HFF-Myc (cell line): Measurements from ENCODE around the gene CSGALNACT2.
A peak's percentile ranks its signal among the peaks of the same experiment; 100 is the strongest.

ENCODE experiments used
- DNase-seq: peaks from one replicate; pipeline ENCODE4 v3.0.0-alpha.2; 2011; ENCODE audit warnings: low read depth; ENCODE audit errors: extremely low read depth
- H3K4me3 ChIP-seq: replicated peaks from 2 replicates; pipeline ENCODE4 v1.5.1; 2011; ENCODE audit warnings: low read depth, mild to moderate bottlenecking, control low read depth, low read length
- TF ChIP-seq, protein P1 (sequence below): IDR thresholded peaks from 2 replicates; pipeline ENCODE4 v1.5.1; 2012; ENCODE audit warnings: mild to moderate bottlenecking, low read depth, low read length, control low read depth; ENCODE audit errors: missing control alignments

Gene CSGALNACT2

DNA sequence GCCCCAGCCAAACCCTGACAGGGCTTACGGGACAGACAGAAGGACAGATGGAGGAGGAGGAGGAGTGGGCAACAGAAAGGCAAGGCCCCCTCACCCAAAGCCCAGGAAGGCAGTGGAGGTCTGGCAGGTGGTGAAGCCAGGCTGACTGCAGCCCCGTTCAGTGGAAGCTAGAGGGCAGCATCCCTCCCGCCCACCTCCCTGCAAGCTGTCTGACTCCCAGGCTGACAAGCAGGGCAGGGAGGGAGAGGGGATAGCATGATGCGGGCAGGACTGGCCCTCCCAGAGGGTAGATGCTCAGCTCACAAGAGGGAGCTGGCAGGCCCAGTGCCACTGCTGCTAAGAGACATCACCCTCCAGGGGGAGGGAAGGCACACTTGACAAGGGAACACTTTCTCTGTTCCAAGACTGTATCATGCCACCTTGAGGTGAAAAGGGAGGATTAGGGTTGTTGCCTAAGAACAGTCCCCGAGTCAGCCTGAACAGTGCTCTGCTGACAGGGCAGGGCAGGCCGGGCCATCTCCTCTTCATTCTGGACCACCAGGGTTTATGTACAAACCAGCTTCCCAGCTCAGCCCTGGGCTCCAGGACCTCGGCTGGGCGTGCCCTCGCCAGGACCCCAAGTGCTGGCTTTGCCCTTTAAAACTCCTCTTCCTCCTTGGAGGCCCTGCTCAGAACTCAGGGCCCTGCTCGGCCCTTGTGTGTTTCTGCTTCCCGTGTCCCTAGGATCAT is 66.9 kb downstream of the CSGALNACT2 start:
- no peak overlapping the region for H3K4me3 ChIP-seq
- TF ChIP-seq, protein P1, sequence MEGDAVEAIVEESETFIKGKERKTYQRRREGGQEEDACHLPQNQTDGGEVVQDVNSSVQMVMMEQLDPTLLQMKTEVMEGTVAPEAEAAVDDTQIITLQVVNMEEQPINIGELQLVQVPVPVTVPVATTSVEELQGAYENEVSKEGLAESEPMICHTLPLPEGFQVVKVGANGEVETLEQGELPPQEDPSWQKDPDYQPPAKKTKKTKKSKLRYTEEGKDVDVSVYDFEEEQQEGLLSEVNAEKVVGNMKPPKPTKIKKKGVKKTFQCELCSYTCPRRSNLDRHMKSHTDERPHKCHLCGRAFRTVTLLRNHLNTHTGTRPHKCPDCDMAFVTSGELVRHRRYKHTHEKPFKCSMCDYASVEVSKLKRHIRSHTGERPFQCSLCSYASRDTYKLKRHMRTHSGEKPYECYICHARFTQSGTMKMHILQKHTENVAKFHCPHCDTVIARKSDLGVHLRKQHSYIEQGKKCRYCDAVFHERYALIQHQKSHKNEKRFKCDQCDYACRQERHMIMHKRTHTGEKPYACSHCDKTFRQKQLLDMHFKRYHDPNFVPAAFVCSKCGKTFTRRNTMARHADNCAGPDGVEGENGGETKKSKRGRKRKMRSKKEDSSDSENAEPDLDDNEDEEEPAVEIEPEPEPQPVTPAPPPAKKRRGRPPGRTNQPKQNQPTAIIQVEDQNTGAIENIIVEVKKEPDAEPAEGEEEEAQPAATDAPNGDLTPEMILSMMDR, result peak; percentile 80
- no peak for DNase-seq

DNA sequence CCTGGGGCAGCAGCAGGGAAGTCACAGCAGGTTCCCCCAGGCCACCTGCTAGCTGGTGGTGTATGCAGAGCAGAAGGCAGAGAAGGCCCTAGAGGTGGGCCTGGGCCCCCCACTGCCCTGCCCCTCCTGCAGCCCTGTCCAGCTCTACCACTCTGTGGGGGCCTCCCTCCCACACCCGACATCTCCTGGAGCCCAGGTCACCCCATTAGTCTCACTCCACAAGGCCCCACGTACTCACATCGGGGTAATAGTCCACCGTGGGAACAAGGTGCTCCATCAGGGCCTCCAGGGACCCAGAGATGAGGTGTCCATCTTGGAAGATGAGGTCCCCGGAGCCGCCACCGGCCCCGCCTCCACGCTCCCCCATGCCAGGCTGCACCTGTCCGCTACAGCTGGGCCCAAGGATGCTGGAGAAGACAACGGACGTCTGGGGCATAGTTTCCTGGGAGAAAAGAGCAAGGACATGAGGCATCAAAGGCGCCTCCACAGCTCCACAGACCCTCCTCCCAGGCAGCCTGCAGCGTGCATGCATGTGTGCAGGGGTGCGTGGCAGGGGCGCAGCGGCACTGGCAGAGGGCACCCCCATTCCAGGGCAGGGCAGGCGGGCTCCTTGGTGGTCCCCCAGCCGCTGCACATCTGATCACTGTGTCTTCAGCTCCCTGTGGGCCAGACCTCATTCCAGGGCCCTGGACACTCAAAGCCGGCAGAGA is 67.6 kb downstream of the CSGALNACT2 start:
- TF ChIP-seq, protein P1, result no peak
- H3K4me3 ChIP-seq, result no peak overlapping the region
- DNase-seq, result no peak

GRCh38 chr10:43206391-43207235 is 68.4 kb downstream of the CSGALNACT2 start:
- TF ChIP-seq, protein P1, result no peak
- DNase-seq, result no peak
- H3K4me3 ChIP-seq, result no peak overlapping the region

- H3K4me3 ChIP-seq, result no peak overlapping the region
Measured at GRCh38 chr10:43208147-43209073, 70.2 kb downstream of the CSGALNACT2 start.

DNA sequence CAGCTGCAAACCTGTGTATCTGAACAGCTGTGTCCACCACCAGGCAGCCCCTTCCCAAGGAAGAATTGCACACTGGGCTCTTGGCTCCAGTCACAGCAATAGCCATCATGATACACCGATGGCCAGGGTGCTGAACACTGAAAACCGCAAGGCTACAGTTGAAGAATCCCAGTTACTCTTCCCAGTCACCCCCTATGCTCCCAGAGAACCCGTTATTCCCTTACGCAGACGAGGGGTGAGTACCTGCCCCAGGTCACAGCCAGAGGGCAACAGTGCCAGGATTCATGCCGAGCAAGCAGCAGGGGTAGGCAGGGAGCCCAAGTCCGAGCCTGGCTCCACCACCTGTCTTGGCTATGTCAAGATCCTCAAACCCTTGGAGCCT is 70.8 kb downstream of the CSGALNACT2 start:
- TF ChIP-seq, protein P1, result no peak
- no peak for DNase-seq
- H3K4me3 ChIP-seq, result no peak overlapping the region

More at GRCh38 chr10:43208147-43209073, 70.2 kb downstream of the CSGALNACT2 start:
- TF ChIP-seq, protein P1, result no peak
- DNase-seq, result no peak
